BE2C (cell line): Measurements from ENCODE around the gene YPEL1.
A peak's percentile ranks its signal among the peaks of the same experiment; 100 is the strongest.
"Not testable (repeated sequence)": the region's sequence is repeated elsewhere in the genome, so short reads cannot be mapped to it uniquely, and the experiment has no call there.

Source experiments
- DNase-seq: peaks from one replicate; pipeline ENCODE4 v3.0.0-alpha.2; 2020
- H3K27me3 ChIP-seq: fragments of 250-450 bp; sonication (Bioruptor Pico); 2 replicates; pipeline ENCODE4 v1.5.1; 2020; ENCODE audit warnings: mild to moderate bottlenecking
- H3K36me3 ChIP-seq: fragments of 250-450 bp; sonication (Bioruptor Pico); 2 replicates; pipeline ENCODE4 v1.5.1; 2020; ENCODE audit warnings: mild to moderate bottlenecking
- H3K4me1 ChIP-seq: fragments of 250-450 bp; sonication (Bioruptor Pico); 2 replicates; pipeline ENCODE4 v1.5.1; 2020
- H3K4me3 ChIP-seq: 2 replicates; pipeline ENCODE4 v1.5.1; 2011; ENCODE audit warnings: low read depth, low read length
- H3K9me3 ChIP-seq: fragments of 250-450 bp; sonication (Bioruptor Pico); 2 replicates; pipeline ENCODE4 v1.5.1; 2020
- TF ChIP-seq, protein P1 (sequence below): IDR thresholded peaks from 2 replicates; pipeline ENCODE4 v1.5.1; 2012; ENCODE audit warnings: mild to moderate bottlenecking, low read depth, low read length

YPEL1 gene

DNA sequence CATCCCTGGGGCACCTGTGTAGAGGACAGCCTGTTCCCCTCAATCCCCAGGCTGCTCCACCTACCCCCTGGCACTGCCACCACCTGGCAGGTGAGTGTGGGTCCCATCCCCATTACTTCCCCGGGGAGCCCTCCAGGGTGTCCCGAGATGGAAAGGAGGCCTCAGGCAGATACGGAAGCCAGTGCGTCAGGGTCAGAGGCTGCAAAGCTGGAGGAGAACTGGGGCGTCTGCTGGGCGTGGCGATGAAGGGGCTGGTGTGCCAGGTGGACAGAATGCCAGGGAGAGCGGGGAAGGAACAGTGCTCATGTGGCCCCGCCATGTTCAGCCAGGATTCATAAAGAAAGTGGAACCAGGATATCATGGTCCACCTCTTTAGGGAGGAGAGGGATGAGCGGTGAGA is 7.8 kb downstream of the YPEL1 start:
- H3K36me3 ChIP-seq, result no peaks in the 10 kb centered on the region
- no peak for DNase-seq
- H3K4me3 ChIP-seq, result no peak overlapping the region
- TF ChIP-seq, protein P1, sequence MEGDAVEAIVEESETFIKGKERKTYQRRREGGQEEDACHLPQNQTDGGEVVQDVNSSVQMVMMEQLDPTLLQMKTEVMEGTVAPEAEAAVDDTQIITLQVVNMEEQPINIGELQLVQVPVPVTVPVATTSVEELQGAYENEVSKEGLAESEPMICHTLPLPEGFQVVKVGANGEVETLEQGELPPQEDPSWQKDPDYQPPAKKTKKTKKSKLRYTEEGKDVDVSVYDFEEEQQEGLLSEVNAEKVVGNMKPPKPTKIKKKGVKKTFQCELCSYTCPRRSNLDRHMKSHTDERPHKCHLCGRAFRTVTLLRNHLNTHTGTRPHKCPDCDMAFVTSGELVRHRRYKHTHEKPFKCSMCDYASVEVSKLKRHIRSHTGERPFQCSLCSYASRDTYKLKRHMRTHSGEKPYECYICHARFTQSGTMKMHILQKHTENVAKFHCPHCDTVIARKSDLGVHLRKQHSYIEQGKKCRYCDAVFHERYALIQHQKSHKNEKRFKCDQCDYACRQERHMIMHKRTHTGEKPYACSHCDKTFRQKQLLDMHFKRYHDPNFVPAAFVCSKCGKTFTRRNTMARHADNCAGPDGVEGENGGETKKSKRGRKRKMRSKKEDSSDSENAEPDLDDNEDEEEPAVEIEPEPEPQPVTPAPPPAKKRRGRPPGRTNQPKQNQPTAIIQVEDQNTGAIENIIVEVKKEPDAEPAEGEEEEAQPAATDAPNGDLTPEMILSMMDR, result no peak
- H3K9me3 ChIP-seq, result no peaks in the 10 kb centered on the region
- no peaks in the 10 kb centered on the region for H3K4me1 ChIP-seq
- H3K27me3 ChIP-seq, result no peaks in the 10 kb centered on the region

DNA sequence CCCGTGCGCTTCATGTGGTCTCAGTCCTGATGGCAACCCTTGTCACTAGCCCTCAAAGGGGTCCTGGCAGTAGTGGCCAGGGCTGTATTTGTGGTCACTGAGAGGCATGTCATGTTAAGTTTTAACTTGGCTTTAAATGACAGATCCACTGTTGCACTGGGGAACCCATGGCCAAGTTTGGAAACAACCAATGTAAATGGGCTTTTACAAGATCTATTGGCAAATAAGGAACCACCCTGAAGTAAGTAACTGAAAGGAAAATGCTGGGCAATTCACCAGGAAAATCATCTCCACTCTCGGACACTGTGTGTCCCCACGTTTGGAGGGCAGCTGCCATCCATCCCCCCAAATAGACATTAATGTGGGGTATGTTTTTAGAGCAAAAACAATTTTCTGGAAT is 8.4 kb downstream of the YPEL1 start:
- no peak for DNase-seq
- no peaks in the 10 kb centered on the region for H3K27me3 ChIP-seq
- no peaks in the 10 kb centered on the region for H3K36me3 ChIP-seq
- H3K4me3 ChIP-seq, result no peak overlapping the region
- no peaks in the 10 kb centered on the region for H3K9me3 ChIP-seq
- no peaks in the 10 kb centered on the region for H3K4me1 ChIP-seq
- TF ChIP-seq, protein P1, result no peak

DNA sequence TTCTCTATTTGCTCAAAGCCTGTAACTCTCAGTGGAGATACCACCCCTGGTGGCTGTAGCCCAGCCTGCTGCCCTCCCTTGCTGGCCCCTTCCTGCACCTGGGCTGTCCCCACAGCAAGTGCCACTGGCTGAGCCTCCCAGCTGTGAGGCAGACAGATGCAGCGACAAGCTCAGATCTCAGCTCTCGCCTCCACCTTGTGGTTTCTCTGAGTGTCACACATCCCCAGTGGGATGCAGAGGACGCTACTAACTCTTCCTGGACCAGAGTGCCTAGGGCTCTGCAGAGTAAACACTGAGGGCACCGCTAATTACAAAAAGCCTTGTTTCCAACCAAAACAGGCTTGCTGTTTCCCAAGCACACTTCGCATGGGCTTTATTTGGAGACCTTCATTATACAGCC is 8.9 kb downstream of the YPEL1 start:
- Histone ChIP-seq H3K4me3 (no peak overlapping the region), H3K4me1 (no peaks in the 10 kb centered on the region), H3K9me3 (no peaks in the 10 kb centered on the region), H3K27me3 (no peaks in the 10 kb centered on the region), H3K36me3 (no peaks in the 10 kb centered on the region)
- TF ChIP-seq, protein P1, result peak; percentile 70
- peak; percentile 72 for DNase-seq

DNA sequence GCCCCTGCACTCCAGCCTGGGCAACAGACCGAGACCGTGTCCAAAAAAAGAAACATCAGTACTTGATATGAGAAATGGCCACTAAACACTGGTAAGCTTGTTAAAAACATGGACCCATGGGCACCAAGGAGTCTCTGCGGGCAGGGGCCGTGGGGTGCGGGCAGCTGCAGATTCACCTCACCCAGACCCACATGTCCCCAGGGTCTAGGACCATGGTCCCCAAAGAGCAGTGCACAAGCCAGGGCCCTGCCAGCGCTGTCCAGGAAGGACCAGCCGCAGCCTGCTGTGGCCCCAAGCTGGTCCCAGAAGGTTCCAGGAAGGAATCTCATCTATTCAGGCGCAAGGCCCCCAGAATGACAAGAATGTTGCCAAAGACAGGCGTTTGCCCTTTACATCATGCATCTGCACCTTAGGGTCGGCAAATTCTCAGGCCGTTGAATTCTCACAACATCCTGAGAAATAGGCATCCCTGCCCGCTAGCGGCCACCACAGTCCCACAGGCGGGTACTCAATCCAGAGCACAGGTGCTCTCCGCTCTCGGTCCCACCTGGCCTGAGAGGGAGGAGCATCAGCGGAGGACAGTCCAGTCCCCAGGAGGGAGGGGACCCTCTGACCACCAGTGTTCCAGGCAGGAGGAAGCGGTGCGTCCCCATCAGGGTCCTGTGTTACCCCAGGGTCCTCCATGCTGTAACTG is 9.5 kb downstream of the YPEL1 start:
- no peak for DNase-seq
- Histone ChIP-seq H3K27me3 (no peaks in the 10 kb centered on the region), H3K9me3 (no peaks in the 10 kb centered on the region), H3K4me1 (no peaks in the 10 kb centered on the region), H3K4me3 (no peak overlapping the region), H3K36me3 (no peaks in the 10 kb centered on the region)
- TF ChIP-seq, protein P1, result no peak

DNA sequence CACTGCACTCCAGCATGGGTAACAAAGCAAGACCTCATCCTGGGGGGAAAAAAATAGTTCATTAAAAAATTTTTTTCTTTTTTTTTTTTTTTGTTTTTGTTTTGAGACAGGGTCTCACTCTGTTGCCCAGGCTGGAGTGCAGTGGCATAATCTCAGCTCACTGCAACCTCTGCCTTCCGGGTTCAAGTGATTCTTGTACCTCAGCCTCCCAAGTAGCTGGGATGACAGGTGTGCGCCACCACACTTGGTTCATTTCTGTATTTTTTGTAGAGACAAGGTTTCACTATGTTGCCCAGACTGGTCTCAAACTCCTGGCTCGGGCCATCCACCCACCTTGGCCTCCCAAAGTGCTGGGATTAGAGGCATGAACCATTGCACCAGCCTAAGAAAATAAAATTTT is 11.1 kb downstream of the YPEL1 start:
- not testable (repeated sequence) for H3K36me3 ChIP-seq, H3K4me3 ChIP-seq, DNase-seq, H3K27me3 ChIP-seq, H3K9me3 ChIP-seq, H3K4me1 ChIP-seq

DNA sequence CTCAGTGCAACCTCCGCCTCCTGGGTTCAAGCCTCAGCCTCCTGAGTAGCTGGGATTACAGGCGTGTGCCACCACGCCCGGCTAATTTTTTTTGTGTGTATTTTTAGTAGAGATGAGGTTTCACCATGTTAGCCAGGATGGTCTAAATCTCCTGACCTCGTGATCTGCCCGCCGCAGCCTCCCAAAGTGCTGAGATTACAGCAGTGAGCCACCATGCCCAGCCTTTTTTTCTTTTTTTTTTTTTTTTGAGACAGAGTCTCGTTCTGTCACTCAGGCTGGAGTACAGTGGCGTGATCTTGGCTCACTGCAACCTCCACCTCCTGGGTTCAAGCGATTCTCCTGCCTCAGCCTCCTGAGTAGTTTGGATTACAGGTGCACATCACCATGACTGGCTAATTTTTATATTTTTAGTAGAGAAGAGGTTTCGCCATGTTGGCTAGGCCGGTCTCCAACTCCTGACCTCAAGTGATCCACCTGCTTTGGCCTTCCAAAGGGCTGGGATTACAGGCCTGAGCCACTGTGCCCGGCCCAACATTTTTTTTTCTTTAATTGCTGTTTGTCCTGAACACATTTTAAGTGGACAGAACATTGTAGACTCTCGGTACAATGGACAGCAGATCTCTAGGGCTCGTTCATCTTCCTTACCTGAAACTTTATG is 14.3 kb downstream of the YPEL1 start:
- H3K36me3 ChIP-seq, DNase-seq: not testable (repeated sequence)

DNA sequence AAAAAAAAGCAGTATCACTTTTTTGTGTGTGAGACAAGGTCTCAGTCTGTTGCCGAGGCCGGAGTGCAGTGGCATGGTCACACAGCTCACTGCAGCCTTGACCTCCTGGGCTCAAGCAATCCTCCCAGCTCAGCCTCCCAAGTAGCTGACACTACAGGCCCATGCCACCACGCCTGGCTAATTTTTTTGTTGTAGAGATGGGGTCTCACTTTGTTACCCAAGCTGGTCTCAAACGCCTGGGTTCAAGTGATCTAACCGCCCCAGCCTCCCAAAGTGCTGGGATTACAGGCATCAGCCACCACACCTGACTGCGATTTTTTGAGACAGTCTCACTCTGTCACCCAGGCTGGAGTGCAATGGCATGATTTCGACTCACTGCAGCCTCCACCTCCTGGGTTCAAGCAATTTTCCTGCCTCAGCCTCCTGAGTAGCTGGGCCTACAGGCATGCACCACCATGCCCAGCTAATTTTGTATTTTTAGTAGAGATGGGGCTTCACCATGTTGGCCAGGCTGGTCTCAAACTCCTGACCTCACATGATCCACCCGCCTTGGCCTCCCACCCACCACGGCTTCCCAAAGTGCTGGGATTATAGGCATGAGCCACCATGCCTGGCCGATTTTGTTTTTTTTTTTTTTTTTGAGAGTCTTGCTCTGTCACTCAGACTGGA is 15.3 kb downstream of the YPEL1 start:
- DNase-seq, H3K4me3 ChIP-seq, H3K9me3 ChIP-seq, H3K36me3 ChIP-seq, H3K27me3 ChIP-seq, H3K4me1 ChIP-seq: not testable (repeated sequence)

More for the DNA sequence above, 14.3 kb downstream of the YPEL1 start:
- not testable (repeated sequence) for H3K9me3 ChIP-seq, H3K4me3 ChIP-seq, H3K27me3 ChIP-seq, H3K4me1 ChIP-seq
